Coronary artery (tissue), 2 donors: ENCODE data around the gene GLI2.
A peak's percentile ranks its signal among the peaks of the same experiment; 100 is the strongest.

Experiments used
- DNase-seq: peaks from one replicate; pipeline ENCODE4 v3.0.0-alpha.2; 2017; ENCODE audit warnings: low spot score
- H3K27ac ChIP-seq, 2 donors: fragments of 200-600 bp; sonication (generic); one replicate each; pipeline ENCODE4 v1.5.1; 2016 to 2019
- H3K4me3 ChIP-seq: fragments of 200-600 bp; sonication (generic); 2 replicates; pipeline ENCODE4 v1.5.1; 2016; ENCODE audit warnings: mild to moderate bottlenecking, moderate library complexity
- CTCF ChIP-seq: fragments of 200-600 bp; sonication (generic); IDR thresholded peaks from one replicate; pipeline ENCODE4 v1.5.1; 2019; ENCODE audit warnings: antibody characterized with exemption

Gene GLI2

GRCh38 chr2:120741571-120742561, 6.2 kb downstream of the GLI2 start:
- no peak for TF ChIP-seq CTCF
- peak overlapping the region in 1 of 2 donors; percentile 60 for H3K27ac ChIP-seq
- peak overlapping the region; percentile 72 for H3K4me3 ChIP-seq
- peak; percentile 66 for DNase-seq

- peak; percentile 55 for DNase-seq
- H3K4me3 ChIP-seq = no peak overlapping the region
- no peak for TF ChIP-seq CTCF
- H3K27ac ChIP-seq = no peak overlapping the region
These were observed 8.0 kb downstream of the GLI2 start for GRCh38 chr2:120743657-120744056.

- Histone ChIP-seq H3K27ac (no peak overlapping the region), H3K4me3 (no peak overlapping the region)
- no peak for DNase-seq
- no peak for TF ChIP-seq CTCF
These were observed 9.1 kb downstream of the GLI2 start for GRCh38 chr2:120744817-120745216.

- no peak for TF ChIP-seq CTCF
- DNase-seq = peak; percentile 55
- H3K27ac ChIP-seq = no peak overlapping the region
These were observed 9.9 kb downstream of the GLI2 start for GRCh38 chr2:120745420-120746111.

GRCh38 chr2:120746144-120746543, 10.5 kb downstream of the GLI2 start:
- no peak for TF ChIP-seq CTCF
- Histone ChIP-seq H3K4me3 (no peak overlapping the region), H3K27ac (no peak overlapping the region)
- peak; percentile 56 for DNase-seq

More at GRCh38 chr2:120745420-120746111, 9.9 kb downstream of the GLI2 start:
- H3K4me3 ChIP-seq = no peak overlapping the region

- no peak overlapping the region for H3K27ac ChIP-seq
- DNase-seq = peak; percentile 49
- TF ChIP-seq CTCF = no peak
- no peak overlapping the region for H3K4me3 ChIP-seq
These were observed 11.6 kb downstream of the GLI2 start for GRCh38 chr2:120747281-120747680.
